H9 (cell line): Measurements from ENCODE around the gene HOXA1. TPM values are rescaled to one million over a fixed set of nuclear protein-coding genes. Genes with fewer than 3 reads are reported as not detected.

Experiments
- DNase-seq: peaks from one replicate; pipeline ENCODE4 v3.0.0-alpha.2; 2017
- H2AFZ ChIP-seq: one replicate; pipeline ENCODE4 v1.6.1; 2013; ENCODE audit warnings: mild to moderate bottlenecking, low read length, control low read depth, moderate library complexity
- H2AK5ac ChIP-seq: 2 replicates; pipeline ENCODE4 v1.6.1; 2013; ENCODE audit warnings: low read length, control low read depth, mixed read lengths; ENCODE audit not compliant: insufficient read length
- H2BK120ac ChIP-seq: one replicate; pipeline ENCODE4 v1.6.1; 2013; ENCODE audit warnings: low read depth, mild to moderate bottlenecking, low read length, control low read depth, inconsistent platforms; ENCODE audit not compliant: poor library complexity, severe bottlenecking
- H2BK12ac ChIP-seq: 2 replicates; pipeline ENCODE4 v1.6.1; 2013; ENCODE audit warnings: low read length, control low read depth, mixed read lengths, low read depth; ENCODE audit not compliant: insufficient read length
- H2BK15ac ChIP-seq: 2 replicates; pipeline ENCODE4 v1.6.1; 2013; ENCODE audit warnings: low read depth, low read length, control low read depth
- H2BK20ac ChIP-seq: one replicate; pipeline ENCODE4 v1.6.1; 2013; ENCODE audit warnings: low read depth, mild to moderate bottlenecking, low read length, control low read depth, inconsistent platforms; ENCODE audit not compliant: poor library complexity, severe bottlenecking
- H2BK5ac ChIP-seq: 2 replicates; pipeline ENCODE4 v1.6.1; 2013; ENCODE audit warnings: low read length, control low read depth, mixed read lengths; ENCODE audit not compliant: insufficient read length
- H3K14ac ChIP-seq: 2 replicates; pipeline ENCODE4 v1.6.1; 2013; ENCODE audit warnings: low read length, control low read depth; ENCODE audit not compliant: insufficient read depth
- H3K18ac ChIP-seq: 2 replicates; pipeline ENCODE4 v1.6.1; 2013; ENCODE audit warnings: low read depth, mild to moderate bottlenecking, mixed read lengths, low read length, control low read depth; ENCODE audit not compliant: insufficient read length
- H3K23ac ChIP-seq: 2 replicates; pipeline ENCODE4 v1.6.1; 2013; ENCODE audit warnings: low read length, control low read depth, mixed read lengths, low read depth; ENCODE audit not compliant: insufficient read length
- H3K23me2 ChIP-seq: 2 replicates; pipeline ENCODE4 v1.6.1; 2013; ENCODE audit warnings: low read depth, mild to moderate bottlenecking, mixed read lengths, low read length, control low read depth; ENCODE audit not compliant: insufficient read length, poor library complexity, severe bottlenecking
- H3K27ac ChIP-seq: 2 replicates; pipeline ENCODE4 v1.5.1; 2013; ENCODE audit warnings: low read length, control low read depth, mixed read lengths, low read depth; ENCODE audit not compliant: insufficient read length
- H3K27me3 ChIP-seq: 2 replicates; pipeline ENCODE4 v1.6.1; 2013; ENCODE audit warnings: low read length, control low read depth, inconsistent platforms; ENCODE audit not compliant: insufficient read depth
- H3K4ac ChIP-seq: 2 replicates; pipeline ENCODE4 v1.6.1; 2013; ENCODE audit warnings: low read depth, mild to moderate bottlenecking, control low read depth, inconsistent platforms, low read length, moderate library complexity
- H3K4me1 ChIP-seq: 2 replicates; pipeline ENCODE4 v1.6.1; 2013; ENCODE audit warnings: low read length, control low read depth, inconsistent platforms; ENCODE audit not compliant: insufficient read depth
- H3K4me2 ChIP-seq: 2 replicates; pipeline ENCODE4 v1.6.1; 2013; ENCODE audit warnings: low read length, control low read depth, mixed read lengths; ENCODE audit not compliant: insufficient read length, insufficient read depth
- H3K56ac ChIP-seq: 2 replicates; pipeline ENCODE4 v1.6.1; 2013; ENCODE audit warnings: low read depth, mild to moderate bottlenecking, mixed read lengths, low read length, control low read depth; ENCODE audit not compliant: insufficient read length
- H3K79me1 ChIP-seq: 2 replicates; pipeline ENCODE4 v1.6.1; 2013; ENCODE audit warnings: low read depth, mild to moderate bottlenecking, moderate library complexity, low read length, control low read depth, inconsistent platforms; ENCODE audit not compliant: insufficient read depth, poor library complexity, severe bottlenecking
- H3K79me2 ChIP-seq: 2 replicates; pipeline ENCODE4 v1.6.1; 2013; ENCODE audit warnings: low read length, control low read depth, inconsistent platforms; ENCODE audit not compliant: insufficient read depth
- H3K9ac ChIP-seq: 2 replicates; pipeline ENCODE4 v1.6.1; 2013; ENCODE audit warnings: low read length, control low read depth, mixed read lengths; ENCODE audit not compliant: insufficient read length; ENCODE audit errors: extremely low read depth
- H3K9me3 ChIP-seq: one replicate; pipeline ENCODE4 v1.6.1; 2013; ENCODE audit warnings: low read depth, low read length, inconsistent platforms; ENCODE audit not compliant: control insufficient read depth
- H3T11ph ChIP-seq: one replicate; pipeline ENCODE4 v1.6.1; 2013; ENCODE audit warnings: mild to moderate bottlenecking, low read length, control low read depth, inconsistent platforms
- H4K20me1 ChIP-seq: one replicate; pipeline ENCODE4 v1.6.1; 2013; ENCODE audit not compliant: control insufficient read depth, insufficient read length, insufficient read depth
- H4K5ac ChIP-seq: 2 replicates; pipeline ENCODE4 v1.6.1; 2013; ENCODE audit warnings: low read depth, mild to moderate bottlenecking, mixed read lengths, low read length, control low read depth; ENCODE audit not compliant: insufficient read length
- H4K8ac ChIP-seq: replicated peaks from 2 replicates; pipeline ENCODE4 v1.6.1; 2013; ENCODE audit warnings: low read length, control low read depth, mixed read lengths, low read depth; ENCODE audit not compliant: insufficient read length
- H4K91ac ChIP-seq: 2 replicates; pipeline ENCODE4 v1.6.1; 2013; ENCODE audit warnings: low read depth, mild to moderate bottlenecking, moderate library complexity, mixed read lengths, low read length, control low read depth; ENCODE audit not compliant: insufficient read length
- H3K27ac Mint-ChIP-seq, 3 experiments: 2 replicates in 2 of 3; 3 replicates in 1 of 3; pipeline ENCODE4 v1.8.0; 2020 to 2021; ENCODE audit warnings: mixed read lengths in 3 of 3, mild to moderate bottlenecking in 1 of 3, moderate library complexity in 1 of 3
- H3K27me3 Mint-ChIP-seq: 2 replicates; pipeline ENCODE4 v1.8.0; 2021; ENCODE audit warnings: low read depth, mild to moderate bottlenecking, moderate library complexity, mixed read lengths
- H3K36me3 Mint-ChIP-seq, 3 experiments: 2 replicates in 2 of 3; 3 replicates in 1 of 3; pipeline ENCODE4 v1.8.0; 2020 to 2021; ENCODE audit warnings: low read depth in 3 of 3, mixed read lengths in 3 of 3; ENCODE audit not compliant: insufficient read depth in 1 of 3
- H3K4me1 Mint-ChIP-seq, 2 experiments: 2 replicates each; pipeline ENCODE4 v1.8.0; 2020; ENCODE audit warnings: mixed read lengths in 2 of 2
- H3K4me3 Mint-ChIP-seq, 2 experiments: 2 replicates in 1 of 2; 3 replicates in 1 of 2; pipeline ENCODE4 v1.8.0; 2020 to 2021; ENCODE audit warnings: mild to moderate bottlenecking in 2 of 2, mixed read lengths in 2 of 2, moderate library complexity in 1 of 2
- H3K9me3 Mint-ChIP-seq, 2 experiments: 2 replicates in 1 of 2; 3 replicates in 1 of 2; pipeline ENCODE4 v1.8.0; 2020; ENCODE audit warnings: mild to moderate bottlenecking in 2 of 2, mixed read lengths in 2 of 2, moderate library complexity in 1 of 2
- WGBS: extraction: QIAGEN DNeasy Blood & Tissue Kit; methylation state at CpG from one replicate; pipeline ENCODE4 v1.1.7; 2013; ENCODE audit warnings: missing lambda C conversion rate, low lambda C conversion rate, mixed read lengths; ENCODE audit not compliant: insufficient read length; ENCODE audit errors: extremely low coverage; 5-methylcytosine and 5-hydroxymethylcytosine counted together
- total RNA-seq: library from RNA; stranded (reverse); gene quantifications from 2 replicates; pipeline ENCODE4 v1.2.1, GENCODE V29; 2021
- TF ChIP-seq, protein P1 (sequence below): fragments of 200-600 bp; sonication (generic); conservative IDR thresholded peaks from 3 replicates; pipeline ENCODE4 v1.8.0; 2021; ENCODE audit warnings: antibody characterized with exemption, mild to moderate bottlenecking

Gene HOXA1
- total RNA-seq, 1 experiment from 2014 or later, result not detected

DNA sequence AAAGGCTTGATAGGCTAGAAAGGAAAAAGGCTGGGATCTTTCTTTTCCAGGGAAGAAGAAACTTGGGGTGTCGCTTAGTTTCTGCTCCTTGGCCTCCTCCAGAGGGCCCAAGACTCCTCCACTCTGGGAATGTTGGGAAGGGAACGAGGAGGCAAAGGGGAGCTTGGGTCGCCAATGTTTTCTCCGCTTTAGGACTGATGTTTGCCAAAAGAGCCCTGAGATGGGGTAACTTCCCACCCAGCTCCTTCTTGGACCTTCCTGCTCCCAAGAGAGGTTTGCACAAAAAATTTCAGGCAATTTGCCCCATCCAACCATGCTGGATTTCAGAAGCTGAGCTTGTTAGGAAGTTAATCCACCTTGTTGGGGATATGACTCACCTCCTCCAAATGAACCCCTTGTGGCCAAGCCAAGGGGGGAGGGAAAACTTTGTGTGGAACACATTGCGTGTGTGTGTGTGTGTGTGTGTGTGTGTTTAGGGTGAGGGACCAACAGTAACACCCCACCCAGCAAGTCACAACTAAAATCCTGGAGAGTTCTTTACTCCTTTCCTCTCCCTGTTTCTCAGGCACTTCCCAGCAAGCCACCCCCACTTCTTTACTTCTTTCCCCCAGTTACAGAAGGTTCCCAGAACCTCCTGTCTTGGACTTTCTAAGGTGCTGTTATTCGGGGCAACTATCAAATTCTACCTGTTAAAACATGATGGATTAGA, 15.4 kb upstream of the HOXA1 start:
- H3K23me2 ChIP-seq, result peaks cover 3% of the 10 kb centered on the region
- no peaks in the 10 kb centered on the region for H3K79me1 ChIP-seq
- H3K4me1 ChIP-seq, result no peaks in the 10 kb centered on the region
- no peak overlapping the region for H2BK12ac ChIP-seq
- no peak overlapping the region for H3K9ac ChIP-seq
- H3K27me3 ChIP-seq, result peaks cover 96% of the 10 kb centered on the region
- H3K18ac ChIP-seq, result no peak overlapping the region
- no peak overlapping the region for H3K23ac ChIP-seq
- no peak overlapping the region for H2BK120ac ChIP-seq
- no peak overlapping the region for H2BK15ac ChIP-seq
- no peak overlapping the region for H4K91ac ChIP-seq
- H2BK20ac ChIP-seq, result no peak overlapping the region
- Mint-ChIP-seq H3K36me3 (no peaks in the 10 kb centered on the region; a peak in 1 of 7 replicates), H3K27me3 (peaks cover 98% of the 10 kb centered on the region), H3K27ac (no peak overlapping the region), H3K4me1 (peaks cover 10 to 20% of the 10 kb centered on the region in 2 experiments), H3K4me3 (peak overlapping the region; percentile 31 to 71; a peak in 4 of 5 replicates), H3K9me3 (peaks cover 0 to 3% of the 10 kb centered on the region in 2 experiments; a peak in 3 of 5 replicates)
- H3K9me3 ChIP-seq, result no peaks in the 10 kb centered on the region
- H3K56ac ChIP-seq, result no peak overlapping the region
- no peak overlapping the region for H3K14ac ChIP-seq
- H3K79me2 ChIP-seq, result no peaks in the 10 kb centered on the region
- no peak for DNase-seq
- no peak overlapping the region for H2AFZ ChIP-seq
- H3K27ac ChIP-seq, result no peak overlapping the region
- no peak overlapping the region for H3T11ph ChIP-seq
- H2AK5ac ChIP-seq, result no peak overlapping the region
- TF ChIP-seq, protein P1, sequence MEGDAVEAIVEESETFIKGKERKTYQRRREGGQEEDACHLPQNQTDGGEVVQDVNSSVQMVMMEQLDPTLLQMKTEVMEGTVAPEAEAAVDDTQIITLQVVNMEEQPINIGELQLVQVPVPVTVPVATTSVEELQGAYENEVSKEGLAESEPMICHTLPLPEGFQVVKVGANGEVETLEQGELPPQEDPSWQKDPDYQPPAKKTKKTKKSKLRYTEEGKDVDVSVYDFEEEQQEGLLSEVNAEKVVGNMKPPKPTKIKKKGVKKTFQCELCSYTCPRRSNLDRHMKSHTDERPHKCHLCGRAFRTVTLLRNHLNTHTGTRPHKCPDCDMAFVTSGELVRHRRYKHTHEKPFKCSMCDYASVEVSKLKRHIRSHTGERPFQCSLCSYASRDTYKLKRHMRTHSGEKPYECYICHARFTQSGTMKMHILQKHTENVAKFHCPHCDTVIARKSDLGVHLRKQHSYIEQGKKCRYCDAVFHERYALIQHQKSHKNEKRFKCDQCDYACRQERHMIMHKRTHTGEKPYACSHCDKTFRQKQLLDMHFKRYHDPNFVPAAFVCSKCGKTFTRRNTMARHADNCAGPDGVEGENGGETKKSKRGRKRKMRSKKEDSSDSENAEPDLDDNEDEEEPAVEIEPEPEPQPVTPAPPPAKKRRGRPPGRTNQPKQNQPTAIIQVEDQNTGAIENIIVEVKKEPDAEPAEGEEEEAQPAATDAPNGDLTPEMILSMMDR, result no peak
- H2BK5ac ChIP-seq, result no peak overlapping the region
- H4K8ac ChIP-seq, result no peak overlapping the region
- peak overlapping the region; percentile 37 for H3K4me2 ChIP-seq
- WGBS, result no CpG with 5 or more reads among the region's 6 CpGs
- H4K5ac ChIP-seq, result no peak overlapping the region
- peaks cover 2% of the 10 kb centered on the region for H4K20me1 ChIP-seq
- no peak overlapping the region for H3K4ac ChIP-seq
